Panc1 (cell line): ENCODE data around the gene CFHR5.

ENCODE experiments used
- CTCF ChIP-seq: fragments of 450-650 bp; IDR thresholded peaks from 2 replicates; pipeline ENCODE4 v1.5.1; 2017; ENCODE audit warnings: mild to moderate bottlenecking
- POLR2AphosphoS5 ChIP-seq: IDR thresholded peaks from 2 replicates; pipeline ENCODE4 v1.6.1; 2012; ENCODE audit warnings: mild to moderate bottlenecking, low read depth, low read length, moderate library complexity
- REST ChIP-seq, 2 experiments: IDR thresholded peaks; 2 replicates each; pipeline ENCODE4 v1.6.1; 2011 to 2012; ENCODE audit warnings: low read depth in 2 of 2, control low read depth in 1 of 2, low read length in 1 of 2, mild to moderate bottlenecking in 1 of 2, moderate library complexity in 1 of 2; ENCODE audit not compliant: insufficient read depth in 1 of 2
- SIN3A ChIP-seq: IDR thresholded peaks from 2 replicates; pipeline ENCODE4 v1.6.1; 2012; ENCODE audit warnings: low read depth, mild to moderate bottlenecking, low read length, moderate library complexity, borderline replicate concordance; ENCODE audit not compliant: insufficient read depth
- TCF7L2 ChIP-seq: IDR thresholded peaks from 2 replicates; pipeline ENCODE4 v1.6.1; 2011; ENCODE audit warnings: mild to moderate bottlenecking, low read depth, low read length, inconsistent platforms

GRCh38 chr1:197013234-197013633 is 35.9 kb downstream of the CFHR5 start:
- TF ChIP-seq CTCF, result no peak
- no peak for TF ChIP-seq POLR2AphosphoS5
- TF ChIP-seq REST (IDR thresholded peaks at IDR 0.05; ENCODE audit: insufficient read depth in 1 of 2, low read depth in 2 of 2, low read length in 1 of 2), result no peak
- TF ChIP-seq SIN3A, result no peak
- no peak for TF ChIP-seq TCF7L2
